Measurements from ENCODE around the gene AMY2A.
"Not testable (repeated sequence)": the region's sequence is repeated elsewhere in the genome, so short reads cannot be mapped to it uniquely, and the experiment has no call there.

The AMY2A gene

GRCh38 chr1:103616362-103616761 is 865 bp upstream of the AMY2A start:
- no peak for TF ChIP-seq CTCF (IDR thresholded peaks at IDR 0.05; ENCODE audit: insufficient read depth, low read depth, low read length, missing control alignments)
- no peak overlapping the region for H3K4me3 ChIP-seq (ENCODE audit: low read length)
- DNase-seq (ENCODE audit: low read depth): no peak

- not testable (repeated sequence) for DNase-seq (ENCODE audit: low read depth); H3K4me3 ChIP-seq (ENCODE audit: low read length)
Measured at GRCh38 chr1:103627436-103627835, 10.2 kb downstream of the AMY2A start.

GRCh38 chr1:103641194-103641593 is 24.0 kb downstream of the AMY2A start:
- H3K4me3 ChIP-seq (ENCODE audit: low read length); DNase-seq (ENCODE audit: low read depth): not testable (repeated sequence)

- H3K4me3 ChIP-seq (ENCODE audit: low read length); DNase-seq (ENCODE audit: low read depth): not testable (repeated sequence)
Measured at GRCh38 chr1:103643908-103644307, 26.7 kb downstream of the AMY2A start.

- H3K4me3 ChIP-seq (ENCODE audit: low read length); DNase-seq (ENCODE audit: low read depth): not testable (repeated sequence)
Measured at GRCh38 chr1:103650305-103650704, 33.1 kb downstream of the AMY2A start.

- DNase-seq (ENCODE audit: low read depth); H3K4me3 ChIP-seq (ENCODE audit: low read length): not testable (repeated sequence)
Measured at GRCh38 chr1:103650889-103651288, 33.7 kb downstream of the AMY2A start.

- not testable (repeated sequence) for DNase-seq (ENCODE audit: low read depth); H3K4me3 ChIP-seq (ENCODE audit: low read length)
Measured at GRCh38 chr1:103654133-103654532, 36.9 kb downstream of the AMY2A start.

- H3K4me3 ChIP-seq (ENCODE audit: low read length): not testable (repeated sequence)
Measured at GRCh38 chr1:103655460-103655859, 38.2 kb downstream of the AMY2A start, which contains the start of gene AMY1A. TSS of gene AMY1A (plus strand) at chr1:103655760. CDS start at chr1:103656331, 571 bp downstream.

More at GRCh38 chr1:103655460-103655859, 38.2 kb downstream of the AMY2A start, which contains the start of gene AMY1A:
- not testable (repeated sequence) for DNase-seq (ENCODE audit: low read depth)

Measured in epithelial cell of esophagus (primary cell).